ENCODE measurements around the gene SDR42E2. TPM values are rescaled to one million over a fixed set of nuclear protein-coding genes. Genes with fewer than 3 reads are reported as not detected.
"Not testable (repeated sequence)": the region's sequence is repeated elsewhere in the genome, so short reads cannot be mapped to it uniquely, and the experiment has no call there.

SDR42E2 gene
- polyA plus RNA-seq (2013, experiment 1 of 2): not detected
- not detected for polyA plus RNA-seq (2013, experiment 2 of 2)

DNA sequence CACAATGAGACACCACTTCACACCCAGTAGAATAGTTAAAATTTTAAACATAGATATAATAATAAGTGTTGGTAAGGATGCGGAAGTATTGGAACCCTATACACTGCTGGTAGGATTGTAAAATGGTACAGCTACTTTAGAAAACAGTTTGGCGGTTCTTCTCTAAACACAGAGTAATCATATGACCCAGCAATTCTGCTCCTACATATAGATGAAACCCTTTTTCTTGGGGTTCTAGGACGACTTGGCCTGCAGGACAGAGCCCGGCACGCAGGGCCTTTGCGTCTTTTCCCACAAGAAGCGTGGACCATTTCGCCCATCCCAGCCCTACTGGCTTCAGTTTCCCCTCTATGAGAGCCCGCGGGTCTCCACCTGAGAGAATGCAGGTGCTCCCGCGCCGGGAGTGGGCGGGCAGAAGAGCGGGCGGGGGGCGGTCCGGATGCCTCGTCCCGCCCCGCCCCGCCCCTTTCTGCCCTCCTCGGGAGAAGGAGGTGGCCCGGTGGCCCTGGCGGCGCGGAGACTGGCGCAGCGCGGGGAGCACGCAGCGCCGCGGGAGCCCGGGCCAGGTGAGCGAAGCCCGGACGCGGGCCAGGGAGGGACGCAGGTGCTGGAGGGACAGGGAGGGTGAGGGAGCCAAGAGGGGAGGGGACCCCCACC is at the start of gene SDR42E2:
SDR42E2 (plus strand) TSS at position 508 of the 657 bp plus-strand sequence. CDS start 3,077 bp downstream, outside the sequence.
- H3K9me3 ChIP-seq (ENCODE audit: insufficient read depth, low read depth, low read length): no peaks in the 10 kb centered on the region
- H3K27ac ChIP-seq (ENCODE audit: low read depth, low read length): no peak within 1 kb of the TSS
- H3K4me3 ChIP-seq (ENCODE audit: low read length): peak within 1 kb of the TSS; percentile 56
- no peaks in the 10 kb centered on the region for H3K4me1 ChIP-seq (ENCODE audit: insufficient read depth, low read length)
- H3K27me3 ChIP-seq (ENCODE audit: insufficient read depth, low read length): peaks cover 41% of the 10 kb centered on the region
- 3% methylated on average over 39 of the region's 40 CpGs for WGBS
- H3K9ac ChIP-seq (ENCODE audit: low read depth, low read length): peak within 1 kb of the TSS; percentile 15; the same call in 1 of the 2 replicates
- no peaks in the 10 kb centered on the region for H3K36me3 ChIP-seq (ENCODE audit: insufficient read depth, low read length)

DNA sequence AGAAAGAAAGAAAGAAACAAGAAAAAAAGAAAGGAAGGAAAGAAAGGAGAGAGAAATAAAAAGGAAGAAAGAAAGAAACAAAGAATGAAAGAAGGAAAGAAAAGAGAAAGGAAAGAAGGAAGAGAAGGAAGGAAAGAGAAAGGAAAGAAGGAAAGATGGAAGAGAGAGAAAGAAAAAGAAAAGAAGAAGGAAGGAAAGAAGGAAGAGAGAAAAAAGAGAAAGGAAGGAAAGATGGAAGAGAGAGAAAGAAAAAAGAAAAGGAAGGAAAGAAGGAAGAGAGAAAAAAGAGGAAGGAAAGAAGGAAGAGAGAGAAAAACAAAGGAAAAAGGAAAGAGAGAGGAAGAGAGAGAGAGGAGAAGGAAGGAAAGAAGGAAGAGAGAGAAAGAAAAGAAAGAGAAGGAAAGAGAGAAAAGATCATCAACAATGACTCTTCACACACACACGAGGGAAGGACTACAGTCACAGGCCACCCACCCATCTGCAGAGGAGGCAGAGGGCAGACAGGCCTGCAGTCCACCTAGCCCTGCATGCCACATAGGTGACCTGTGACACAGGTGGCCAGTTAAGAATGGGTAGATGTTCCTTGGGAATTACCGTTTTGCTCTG is 46.1 kb upstream of the SDR42E2 start:
- no peaks in the 10 kb centered on the region for H3K27me3 ChIP-seq (ENCODE audit: insufficient read depth, low read length)
- no peaks in the 10 kb centered on the region for H3K4me1 ChIP-seq (ENCODE audit: insufficient read depth, low read length)
- 87% methylated on average over 2 of the region's 2 CpGs for WGBS
- H3K36me3 ChIP-seq (ENCODE audit: insufficient read depth, low read length): no peaks in the 10 kb centered on the region
- no peak overlapping the region for H3K4me3 ChIP-seq (ENCODE audit: low read length)
- H3K9me3 ChIP-seq (ENCODE audit: insufficient read depth, low read depth, low read length): no peaks in the 10 kb centered on the region
- H3K27ac ChIP-seq (ENCODE audit: low read depth, low read length): no peak overlapping the region
- no peak overlapping the region for H3K9ac ChIP-seq (ENCODE audit: low read depth, low read length)

DNA sequence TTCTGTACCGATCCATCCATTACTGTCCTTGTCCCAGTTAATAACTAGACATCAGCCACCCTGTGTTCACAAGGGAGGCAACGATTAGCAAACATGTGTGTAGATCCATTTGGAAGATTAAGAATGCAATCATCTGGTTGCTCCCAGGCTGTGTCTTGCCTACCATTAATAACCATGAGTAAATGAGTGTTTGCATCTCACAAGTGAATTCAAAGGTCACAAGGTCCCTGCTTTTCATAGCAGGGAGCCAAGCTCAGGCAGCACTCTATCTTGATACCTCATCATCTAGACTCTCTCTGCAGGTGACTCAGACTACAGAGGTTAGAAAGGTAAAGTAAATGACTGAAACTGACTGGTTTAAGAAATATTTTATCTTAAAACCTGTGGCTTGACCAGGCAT is 44.7 kb upstream of the SDR42E2 start:
- no peaks in the 10 kb centered on the region for H3K36me3 ChIP-seq (ENCODE audit: insufficient read depth, low read length)
- no peaks in the 10 kb centered on the region for H3K4me1 ChIP-seq (ENCODE audit: insufficient read depth, low read length)
- H3K9ac ChIP-seq (ENCODE audit: low read depth, low read length): no peak overlapping the region
- no peaks in the 10 kb centered on the region for H3K9me3 ChIP-seq (ENCODE audit: insufficient read depth, low read depth, low read length)
- H3K27me3 ChIP-seq (ENCODE audit: insufficient read depth, low read length): no peaks in the 10 kb centered on the region
- 93% methylated on average over 2 of the region's 2 CpGs for WGBS
- no peak overlapping the region for H3K4me3 ChIP-seq (ENCODE audit: low read length)
- H3K27ac ChIP-seq (ENCODE audit: low read depth, low read length): no peak overlapping the region

DNA sequence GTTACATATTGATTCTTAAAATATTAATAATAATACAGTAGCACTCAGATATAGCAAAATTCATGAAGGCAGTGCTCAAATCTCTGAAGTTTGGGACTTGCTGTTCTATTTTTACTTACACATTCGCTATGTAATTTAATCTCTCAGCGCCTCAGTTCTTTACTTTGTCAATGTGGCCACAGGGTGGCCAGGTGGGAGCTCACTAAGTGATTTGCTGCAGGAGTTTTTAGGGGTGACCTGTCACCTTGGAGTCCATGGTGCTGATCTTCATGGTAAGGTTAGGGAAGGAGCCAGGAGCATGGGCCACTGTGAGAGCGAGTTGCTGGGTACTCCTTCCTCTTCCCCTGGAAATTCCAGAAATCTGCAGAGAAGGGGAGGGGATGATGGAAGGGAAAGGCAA is 41.9 kb upstream of the SDR42E2 start:
- Histone ChIP-seq H3K9me3 (ENCODE audit: insufficient read depth, low read depth, low read length) (no peaks in the 10 kb centered on the region), H3K36me3 (ENCODE audit: insufficient read depth, low read length) (no peaks in the 10 kb centered on the region), H3K27ac (ENCODE audit: low read depth, low read length) (no peak overlapping the region), H3K27me3 (ENCODE audit: insufficient read depth, low read length) (no peaks in the 10 kb centered on the region), H3K4me3 (ENCODE audit: low read length) (no peak overlapping the region), H3K4me1 (ENCODE audit: insufficient read depth, low read length) (no peaks in the 10 kb centered on the region), H3K9ac (ENCODE audit: low read depth, low read length) (no peak overlapping the region)
- WGBS: 90% methylated on average over 3 of the region's 3 CpGs

DNA sequence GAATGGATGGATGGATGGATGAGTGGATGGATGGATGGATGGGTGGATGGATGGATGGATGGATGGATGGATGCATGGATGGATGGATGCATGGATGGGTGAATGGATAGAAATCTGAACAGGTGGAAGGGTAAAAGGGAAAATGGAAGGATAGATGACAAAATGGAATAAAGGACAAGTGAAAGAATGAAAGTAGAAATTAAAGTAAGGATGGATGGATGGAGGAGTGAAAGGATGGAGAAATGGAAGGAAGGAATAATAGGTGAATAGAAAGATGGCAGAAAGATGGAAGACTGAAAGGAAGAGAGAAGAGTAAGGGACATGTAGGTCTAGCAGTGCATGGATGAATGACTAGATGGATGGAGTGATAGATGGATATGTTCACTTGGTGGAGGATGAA is 40.1 kb upstream of the SDR42E2 start:
- H3K4me3 ChIP-seq (ENCODE audit: low read length): no peak overlapping the region
- H3K27me3 ChIP-seq (ENCODE audit: insufficient read depth, low read length): no peaks in the 10 kb centered on the region
- H3K36me3 ChIP-seq (ENCODE audit: insufficient read depth, low read length): no peaks in the 10 kb centered on the region
- H3K4me1 ChIP-seq (ENCODE audit: insufficient read depth, low read length): no peaks in the 10 kb centered on the region
- H3K9me3 ChIP-seq (ENCODE audit: insufficient read depth, low read depth, low read length): no peaks in the 10 kb centered on the region
- H3K9ac ChIP-seq (ENCODE audit: low read depth, low read length): no peak overlapping the region
- no peak overlapping the region for H3K27ac ChIP-seq (ENCODE audit: low read depth, low read length)

DNA sequence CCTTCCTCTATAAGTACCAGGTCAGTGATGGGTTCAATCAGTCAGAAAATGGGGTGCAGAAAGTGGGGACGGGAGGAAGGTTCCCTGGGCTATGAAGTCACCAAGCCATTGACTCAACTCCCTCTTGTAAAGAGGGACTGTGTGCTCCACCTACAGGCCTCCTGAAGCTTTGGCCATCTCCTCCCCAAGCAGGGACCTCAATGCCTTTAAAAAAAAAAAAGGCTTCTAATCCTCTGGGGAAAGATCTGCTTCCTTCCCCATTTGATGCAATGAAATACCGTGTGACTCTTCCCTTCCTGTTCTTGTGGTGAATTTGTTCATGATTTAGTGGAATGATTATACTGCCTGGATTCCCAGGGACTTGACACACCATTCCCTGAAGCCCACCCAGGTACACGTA is 39.2 kb upstream of the SDR42E2 start:
- Histone ChIP-seq H3K27me3 (ENCODE audit: insufficient read depth, low read length) (no peaks in the 10 kb centered on the region), H3K27ac (ENCODE audit: low read depth, low read length) (no peak overlapping the region), H3K36me3 (ENCODE audit: insufficient read depth, low read length) (no peaks in the 10 kb centered on the region), H3K9me3 (ENCODE audit: insufficient read depth, low read depth, low read length) (no peaks in the 10 kb centered on the region), H3K9ac (ENCODE audit: low read depth, low read length) (no peak overlapping the region), H3K4me1 (ENCODE audit: insufficient read depth, low read length) (no peaks in the 10 kb centered on the region), H3K4me3 (ENCODE audit: low read length) (no peak overlapping the region)
- 77% methylated on average over 2 of the region's 3 CpGs for WGBS

DNA sequence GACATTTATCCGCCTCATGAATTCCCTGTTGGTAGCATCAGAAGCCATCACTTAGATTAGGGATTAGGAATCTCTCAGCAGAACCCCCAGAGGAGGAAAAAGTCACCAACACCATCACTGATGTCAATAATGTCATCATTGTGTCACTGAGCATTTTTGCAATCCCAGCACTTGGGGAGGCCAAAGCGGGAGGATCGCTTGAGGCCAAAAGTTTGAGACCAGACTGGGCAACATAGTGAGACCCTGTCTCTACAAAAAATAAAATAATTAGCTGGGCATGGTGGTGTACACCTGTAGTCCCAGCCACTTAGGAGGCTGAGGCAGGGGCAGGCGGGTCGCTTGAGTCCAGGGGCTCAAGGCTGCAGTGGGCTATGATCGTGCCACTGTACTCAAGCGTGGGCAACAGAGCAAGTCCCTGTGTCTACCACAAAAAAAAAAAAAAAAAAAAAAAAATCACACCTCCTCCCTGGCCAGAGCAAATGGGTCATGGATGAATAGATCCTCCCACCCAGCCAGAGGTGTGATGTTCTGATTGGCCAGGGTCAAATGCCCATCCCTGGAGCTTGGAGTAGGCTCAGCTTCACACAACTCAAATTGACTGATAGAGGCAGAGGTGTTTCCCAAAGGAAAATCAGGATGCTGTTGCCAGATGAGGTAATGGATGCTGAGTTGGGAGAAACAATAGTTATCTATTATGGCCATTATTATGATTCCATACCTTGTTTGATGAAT is 38.4 kb upstream of the SDR42E2 start:
- no peaks in the 10 kb centered on the region for H3K27me3 ChIP-seq (ENCODE audit: insufficient read depth, low read length)
- H3K9me3 ChIP-seq (ENCODE audit: insufficient read depth, low read depth, low read length): no peaks in the 10 kb centered on the region
- H3K27ac ChIP-seq (ENCODE audit: low read depth, low read length): no peak overlapping the region
- H3K4me3 ChIP-seq (ENCODE audit: low read length): no peak overlapping the region
- H3K9ac ChIP-seq (ENCODE audit: low read depth, low read length): no peak overlapping the region
- no peaks in the 10 kb centered on the region for H3K36me3 ChIP-seq (ENCODE audit: insufficient read depth, low read length)
- WGBS: 90% methylated on average over 7 of the region's 7 CpGs
- H3K4me1 ChIP-seq (ENCODE audit: insufficient read depth, low read length): no peaks in the 10 kb centered on the region

DNA sequence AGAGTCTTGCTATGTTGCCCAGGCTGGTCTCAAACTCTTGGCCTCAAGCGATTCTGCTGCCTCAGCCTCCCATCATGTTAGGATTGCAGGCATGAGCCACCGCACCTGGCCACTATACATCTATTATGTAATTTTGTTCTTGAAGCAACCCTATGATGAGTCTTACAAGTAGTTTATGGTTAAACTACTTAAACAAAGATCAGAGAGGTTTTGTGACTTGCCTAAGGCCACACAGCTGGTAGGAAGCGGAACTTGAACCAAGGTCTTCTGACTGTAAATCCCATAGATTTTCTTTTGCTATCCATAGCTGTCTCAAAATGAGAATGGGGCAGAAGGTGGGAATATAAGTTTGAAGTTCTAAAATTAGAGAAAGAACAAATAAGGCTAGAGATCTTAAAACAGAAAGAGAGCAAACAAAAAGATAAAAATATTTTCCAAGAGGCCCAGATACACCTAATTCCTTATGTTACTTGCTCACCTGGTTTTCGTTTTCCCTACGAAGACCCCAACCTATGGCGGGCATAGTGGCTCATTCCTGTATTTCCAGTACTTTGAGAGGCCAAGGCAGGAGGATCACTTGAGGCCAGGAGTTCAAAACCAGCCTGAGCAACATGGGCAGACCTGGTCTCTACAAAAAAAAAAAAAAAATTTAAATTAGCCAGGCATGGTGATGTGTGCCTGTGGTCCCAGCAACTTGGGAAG is 37.6 kb upstream of the SDR42E2 start:
- no peaks in the 10 kb centered on the region for H3K36me3 ChIP-seq (ENCODE audit: insufficient read depth, low read length)
- H3K4me3 ChIP-seq (ENCODE audit: low read length): no peak overlapping the region
- H3K4me1 ChIP-seq (ENCODE audit: insufficient read depth, low read length): no peaks in the 10 kb centered on the region
- H3K9ac ChIP-seq (ENCODE audit: low read depth, low read length): no peak overlapping the region
- WGBS: 93% methylated on average over 5 of the region's 6 CpGs
- no peaks in the 10 kb centered on the region for H3K27me3 ChIP-seq (ENCODE audit: insufficient read depth, low read length)
- no peaks in the 10 kb centered on the region for H3K9me3 ChIP-seq (ENCODE audit: insufficient read depth, low read depth, low read length)
- H3K27ac ChIP-seq (ENCODE audit: low read depth, low read length): no peak overlapping the region

DNA sequence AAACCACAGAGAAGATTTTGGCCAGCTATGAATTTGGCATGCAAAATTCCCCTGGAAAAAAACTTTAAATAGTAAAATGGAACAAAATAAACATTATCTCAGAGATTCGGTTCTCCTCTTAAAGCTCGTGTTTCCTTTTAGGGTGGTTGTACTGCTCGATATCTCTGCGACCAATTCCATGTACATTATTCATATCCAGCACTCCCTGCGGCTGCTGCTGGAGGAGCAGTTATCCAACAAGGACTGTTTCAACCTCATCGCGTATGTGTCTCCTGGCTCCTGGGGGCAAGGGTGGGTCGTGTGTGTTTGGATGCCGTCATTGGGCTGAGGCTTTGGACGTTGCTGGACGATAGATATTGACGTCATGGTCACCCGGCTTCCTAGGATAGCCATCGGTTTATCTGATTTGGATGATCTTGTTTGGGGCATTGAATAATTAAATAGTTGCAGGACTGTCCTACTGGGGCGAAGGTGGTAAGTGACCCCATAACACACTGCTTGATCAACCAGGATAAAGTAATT is 36.2 kb upstream of the SDR42E2 start:
- no peaks in the 10 kb centered on the region for H3K36me3 ChIP-seq (ENCODE audit: insufficient read depth, low read length)
- 93% methylated on average over 15 of the region's 15 CpGs for WGBS
- H3K27ac ChIP-seq (ENCODE audit: low read depth, low read length): no peak overlapping the region
- H3K4me3 ChIP-seq (ENCODE audit: low read length): no peak overlapping the region
- no peaks in the 10 kb centered on the region for H3K4me1 ChIP-seq (ENCODE audit: insufficient read depth, low read length)
- no peaks in the 10 kb centered on the region for H3K27me3 ChIP-seq (ENCODE audit: insufficient read depth, low read length)
- H3K9me3 ChIP-seq (ENCODE audit: insufficient read depth, low read depth, low read length): no peaks in the 10 kb centered on the region
- no peak overlapping the region for H3K9ac ChIP-seq (ENCODE audit: low read depth, low read length)

DNA sequence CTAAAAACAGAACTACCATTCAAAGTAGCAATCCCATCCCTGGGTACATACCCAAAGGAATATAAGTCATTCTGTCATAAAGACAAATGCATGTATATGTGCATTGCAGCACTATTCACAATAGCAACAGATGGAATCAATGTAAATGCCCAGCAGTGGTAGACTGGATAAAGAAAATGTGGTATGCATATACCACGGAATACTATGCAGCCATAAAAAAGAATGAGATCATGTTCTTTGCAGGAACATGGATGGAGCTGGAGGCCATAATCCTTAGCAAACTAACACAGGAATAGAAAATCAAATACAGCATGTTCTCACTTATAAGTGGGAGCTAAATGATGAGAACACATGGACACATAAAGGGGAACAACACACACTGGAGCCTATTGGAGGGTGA is 33.8 kb upstream of the SDR42E2 start:
- H3K9me3 ChIP-seq (ENCODE audit: insufficient read depth, low read depth, low read length); H3K27me3 ChIP-seq (ENCODE audit: insufficient read depth, low read length); H3K27ac ChIP-seq (ENCODE audit: low read depth, low read length); H3K4me1 ChIP-seq (ENCODE audit: insufficient read depth, low read length); H3K36me3 ChIP-seq (ENCODE audit: insufficient read depth, low read length); H3K4me3 ChIP-seq (ENCODE audit: low read length); H3K9ac ChIP-seq (ENCODE audit: low read depth, low read length): not testable (repeated sequence)
- WGBS: 89% methylated on average over 1 of the region's 1 CpG

DNA sequence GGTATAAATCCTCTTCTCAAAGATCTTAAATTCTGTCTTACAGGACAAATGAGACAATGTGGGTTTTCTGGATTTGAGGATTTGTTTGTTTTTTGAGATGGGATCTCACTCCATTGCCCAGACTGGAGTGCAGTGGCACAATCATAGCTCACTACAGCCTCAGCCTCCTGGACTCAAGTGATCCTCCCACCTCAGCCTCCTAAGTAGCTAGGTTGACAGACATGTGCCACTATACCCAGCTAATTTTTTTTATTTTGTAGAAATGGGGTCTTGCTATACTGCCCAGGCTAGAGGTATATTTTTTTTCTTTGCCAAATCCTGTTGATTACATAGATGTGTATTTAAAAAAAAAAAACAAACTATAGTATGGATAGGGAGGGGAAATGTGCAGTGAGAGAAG is 31.8 kb upstream of the SDR42E2 start:
- Histone ChIP-seq H3K4me1 (ENCODE audit: insufficient read depth, low read length) (no peaks in the 10 kb centered on the region), H3K36me3 (ENCODE audit: insufficient read depth, low read length) (no peaks in the 10 kb centered on the region), H3K27me3 (ENCODE audit: insufficient read depth, low read length) (no peaks in the 10 kb centered on the region), H3K9ac (ENCODE audit: low read depth, low read length) (no peak overlapping the region), H3K4me3 (ENCODE audit: low read length) (no peak overlapping the region), H3K27ac (ENCODE audit: low read depth, low read length) (no peak overlapping the region), H3K9me3 (ENCODE audit: insufficient read depth, low read depth, low read length) (no peaks in the 10 kb centered on the region)

Data from HUES64 (cell line).